ENCODE data around the gene ONECUT1.

Gene ONECUT1

DNA sequence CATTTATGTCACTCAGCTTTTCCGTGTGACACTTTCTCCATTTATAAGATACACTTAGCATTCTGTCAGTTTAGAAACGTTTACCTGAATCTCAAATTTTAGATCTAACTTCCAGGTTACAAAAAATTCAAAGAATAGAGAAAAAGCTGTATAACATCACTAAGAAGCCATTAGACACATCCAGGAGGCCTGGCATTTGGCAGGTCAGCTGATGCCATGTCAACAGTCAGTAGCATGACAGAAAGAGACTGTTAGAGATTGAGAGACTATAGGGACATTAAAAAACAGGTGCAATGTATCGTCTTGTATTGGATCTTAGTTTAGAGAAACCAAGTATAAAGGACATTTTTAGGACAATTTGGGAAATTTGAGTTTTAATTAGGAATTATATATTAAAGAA lies 57.6 kb downstream of the ONECUT1 start:
- no peak for DNase-seq

- DNase-seq = no peak
Measured at GRCh38 chr15:52731732-52732470, 58.2 kb downstream of the ONECUT1 start.

- no peak for DNase-seq
Measured at GRCh38 chr15:52731004-52731403, 59.1 kb downstream of the ONECUT1 start.

DNA sequence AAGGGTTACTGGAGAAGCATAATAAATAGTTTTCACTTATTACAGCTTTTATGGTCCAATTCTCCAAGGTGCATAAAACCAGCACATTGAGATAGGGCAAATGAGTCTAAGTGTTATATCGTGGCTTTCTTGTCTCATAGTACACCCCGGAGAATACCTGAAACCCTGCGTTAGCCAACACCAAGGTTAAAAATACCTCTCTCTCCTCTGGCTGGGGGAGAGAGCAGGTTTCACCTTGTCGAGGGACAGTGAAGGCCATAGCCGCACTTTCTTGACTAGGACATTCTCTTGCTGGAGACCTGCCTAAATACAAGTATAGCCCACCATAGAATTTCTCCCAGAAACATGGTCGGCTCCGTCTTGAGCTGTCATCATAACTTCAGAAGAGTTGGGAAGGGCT lies 59.5 kb downstream of the ONECUT1 start:
- no peak for DNase-seq

DNA sequence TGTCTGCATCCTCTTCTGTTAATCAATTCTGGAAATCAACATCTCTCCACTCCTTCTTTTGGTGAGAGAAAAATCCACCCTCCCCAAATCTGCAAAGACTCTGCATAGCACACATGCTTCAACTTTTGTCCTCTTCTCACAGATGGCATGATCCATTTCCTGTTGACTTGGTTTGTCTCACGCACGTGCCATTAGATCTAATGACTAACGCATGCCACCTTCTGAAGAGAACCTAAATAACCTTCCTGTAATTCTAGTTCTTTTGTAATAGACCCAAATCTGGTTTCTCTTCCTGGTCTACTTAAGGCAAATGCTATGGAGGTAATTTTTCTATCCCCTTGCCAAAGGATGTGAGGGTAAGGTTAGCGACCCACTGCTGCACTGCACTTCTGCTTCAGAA lies 60.0 kb downstream of the ONECUT1 start:
- DNase-seq = no peak

DNA sequence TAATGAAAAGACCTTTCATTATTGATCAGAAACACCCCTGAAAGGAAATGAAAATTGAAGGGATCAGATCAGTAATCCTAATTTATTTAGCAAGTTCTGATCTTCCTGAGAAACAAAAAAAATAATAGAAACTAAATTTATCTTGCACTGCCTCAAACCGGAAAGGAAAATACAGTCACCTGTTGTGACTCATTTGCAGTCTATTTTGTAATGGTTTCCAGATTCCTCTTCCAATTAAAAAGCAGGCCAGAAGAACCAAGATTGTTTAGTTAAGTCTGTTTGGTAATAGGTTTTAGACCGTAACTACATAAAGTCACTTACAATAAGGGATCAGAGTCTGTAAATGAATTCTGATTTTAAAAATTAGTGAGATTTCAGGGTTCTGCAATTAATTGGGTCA lies 61.2 kb downstream of the ONECUT1 start:
- no peak for DNase-seq

DNA sequence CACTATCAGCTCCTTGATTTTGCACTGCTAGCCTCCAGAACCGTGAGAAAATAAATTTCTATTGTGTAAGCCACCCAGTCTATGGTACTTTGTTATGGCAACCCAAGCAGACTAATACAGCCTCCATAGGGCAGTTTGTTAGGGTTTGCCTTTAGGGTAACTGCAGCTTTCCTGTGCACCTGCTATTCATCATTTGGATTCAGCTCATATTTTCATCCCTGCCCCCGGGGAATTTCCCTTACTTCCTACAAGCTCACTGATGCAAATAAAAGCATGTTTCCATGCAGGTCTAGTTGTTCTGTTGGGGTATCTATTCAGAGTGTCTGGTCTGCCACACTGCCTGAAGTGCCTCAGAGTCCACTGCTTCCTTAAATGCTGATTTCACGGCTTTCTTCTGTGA lies 62.3 kb downstream of the ONECUT1 start:
- DNase-seq = no peak

DNA sequence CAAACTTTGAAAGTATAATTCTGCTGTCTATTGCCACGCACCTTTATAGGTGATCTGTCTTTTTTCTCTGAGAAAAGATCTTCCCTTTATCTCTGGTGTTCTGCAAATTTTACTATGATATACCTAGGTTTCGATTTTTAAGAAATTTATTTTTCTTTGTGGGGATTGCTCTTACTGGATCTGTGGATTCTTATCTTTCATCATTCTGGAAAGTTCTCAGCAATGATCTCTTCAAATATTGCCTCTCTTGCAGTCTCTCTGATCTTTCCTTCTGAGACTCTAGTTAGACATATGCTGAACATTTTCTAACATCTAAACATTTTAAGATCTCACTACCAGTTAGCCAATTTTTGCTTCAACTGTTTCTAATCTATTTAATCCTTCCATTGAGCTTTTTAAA lies 63.9 kb downstream of the ONECUT1 start:
- DNase-seq = no peak

GRCh38 chr15:52718551-52718950 lies 71.6 kb downstream of the ONECUT1 start:
- DNase-seq = no peak

DNA sequence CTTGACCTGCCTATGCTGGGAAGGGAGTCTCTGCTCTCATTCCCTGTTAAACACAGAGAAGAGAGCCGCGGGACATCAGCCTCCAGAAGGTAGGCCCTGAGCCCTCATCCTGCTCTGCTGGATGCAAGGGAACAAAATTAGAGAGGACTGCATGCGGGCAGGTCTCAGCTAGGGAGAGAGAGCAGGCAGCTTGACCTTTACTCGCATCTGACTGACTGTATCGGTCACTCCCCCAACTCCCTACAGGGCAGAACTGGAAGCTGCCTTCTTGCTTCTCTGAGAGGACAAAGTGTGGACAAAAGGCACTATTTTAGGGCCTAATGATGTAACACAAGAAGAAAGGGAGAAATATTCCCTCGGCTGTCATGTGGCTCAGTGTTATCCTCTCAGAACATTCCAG lies 72.2 kb downstream of the ONECUT1 start:
- no peak for DNase-seq

DNA sequence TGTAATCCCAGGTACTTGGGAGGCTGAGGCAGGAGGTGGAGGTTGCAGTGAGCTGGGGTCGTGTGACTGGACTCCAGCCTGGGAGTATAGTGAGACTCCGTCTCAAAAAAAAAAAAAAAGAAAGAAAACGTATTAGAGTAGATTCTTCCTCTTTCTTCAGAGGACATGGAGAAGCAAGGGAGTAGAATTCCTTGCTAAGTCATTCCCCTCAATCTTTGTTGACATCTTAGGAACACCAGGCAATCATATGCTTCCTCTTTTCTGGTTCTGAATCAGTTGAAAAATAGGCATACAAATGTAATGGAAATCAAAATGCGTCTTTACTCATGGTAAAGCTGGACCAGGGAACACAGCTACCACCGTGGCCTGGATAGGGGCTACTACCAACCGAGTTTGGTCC lies 72.7 kb downstream of the ONECUT1 start:
- no peak for DNase-seq

DNA sequence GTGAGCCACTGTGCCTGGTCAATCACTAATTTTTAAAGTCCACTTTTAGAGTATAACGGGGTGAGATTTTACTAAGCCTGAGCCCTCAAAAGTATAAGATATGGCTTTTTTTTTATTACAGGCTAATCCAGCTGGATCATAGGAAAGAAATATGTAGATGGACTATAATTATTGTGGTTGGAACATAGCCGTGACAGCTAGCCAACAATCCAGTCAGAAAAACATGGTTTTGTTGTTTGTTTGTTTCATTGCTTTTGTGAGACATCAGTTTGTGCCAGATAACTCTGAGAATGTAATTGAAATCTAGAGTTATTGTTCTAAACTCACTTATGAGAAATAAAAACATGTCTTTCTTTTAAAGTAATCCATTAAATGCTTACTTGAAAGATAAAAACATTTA lies 73.6 kb downstream of the ONECUT1 start:
- no peak for DNase-seq

DNA sequence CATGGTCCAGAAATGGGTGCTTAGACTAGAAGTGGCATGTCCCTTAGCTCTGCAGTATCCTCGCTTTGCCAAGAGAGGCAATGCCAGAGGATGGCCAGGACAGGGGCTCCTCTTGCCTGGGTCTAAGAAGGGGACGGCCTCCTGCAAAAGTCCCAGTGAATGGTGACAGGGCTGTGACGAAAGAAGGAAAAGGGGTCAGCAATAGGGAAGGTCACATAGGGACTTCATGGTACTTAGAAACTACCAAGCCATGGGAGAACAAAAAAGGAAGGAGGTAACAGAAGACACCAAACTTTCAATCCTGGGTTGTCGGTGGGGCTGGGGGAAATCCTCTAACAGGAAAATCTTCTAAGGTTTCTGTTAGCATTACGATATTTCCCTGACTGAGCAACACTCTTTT lies 74.7 kb downstream of the ONECUT1 start:
- DNase-seq = no peak

DNA sequence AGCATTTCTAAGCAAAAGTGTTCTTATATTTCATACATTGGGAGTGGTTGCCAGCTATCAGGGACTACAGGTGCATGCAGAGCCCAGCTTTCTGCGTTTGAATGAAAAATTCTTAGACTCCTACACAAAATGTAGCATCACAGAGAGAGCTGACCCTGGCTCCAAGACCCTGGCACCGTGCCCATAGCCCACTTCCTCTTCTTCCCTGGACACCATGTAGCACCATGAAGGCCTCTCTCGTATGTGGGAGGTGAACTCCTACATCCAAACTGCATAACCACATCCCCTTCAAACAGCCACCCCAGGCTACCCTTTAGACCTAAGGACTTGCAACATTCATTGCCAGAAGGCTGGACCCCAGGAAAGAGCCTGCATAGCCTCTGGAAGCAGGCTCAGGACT lies 75.2 kb downstream of the ONECUT1 start:
- DNase-seq = no peak

- no peak for DNase-seq
Measured at GRCh38 chr15:52710708-52711389, 79.3 kb downstream of the ONECUT1 start.

- no peak for DNase-seq
Measured at GRCh38 chr15:52710050-52710707, 80.0 kb downstream of the ONECUT1 start.

GRCh38 chr15:52709187-52709981 lies 80.8 kb downstream of the ONECUT1 start:
- DNase-seq = peak; percentile 6

Measured in right kidney (tissue), 1 donor.